Astrocyte (in vitro differentiated cells and primary cell): ENCODE data around the gene PELI1. TPM values are rescaled to one million over a fixed set of nuclear protein-coding genes. Genes with fewer than 3 reads are reported as not detected.

Source experiments
- DNase-seq: peaks from one replicate; pipeline ENCODE4 v3.0.0-alpha.2; 2010; ENCODE audit warnings: low read depth
- FAIRE-seq: peaks from 2 replicates; lab custom pipeline; 2011; peaks lifted over from hg19 to GRCh38; lab: Jason Lieb, UNC
- H2AFZ ChIP-seq: 2 replicates; pipeline ENCODE4 v1.6.0; 2012; ENCODE audit warnings: low read depth, low read length, inconsistent platforms
- H3K27ac ChIP-seq: 2 replicates; pipeline ENCODE4 v1.5.1; 2011; ENCODE audit warnings: low read depth, low read length, inconsistent platforms
- H3K27me3 ChIP-seq: 2 replicates; pipeline ENCODE4 v1.6.0; 2011; ENCODE audit warnings: low read length, inconsistent platforms; ENCODE audit not compliant: insufficient read depth
- H3K36me3 ChIP-seq: 2 replicates; pipeline ENCODE4 v1.5.1; 2011; ENCODE audit warnings: low read length, inconsistent platforms; ENCODE audit not compliant: insufficient read depth
- H3K4me1 ChIP-seq: 2 replicates; pipeline ENCODE4 v1.5.1; 2011; ENCODE audit warnings: low read length, inconsistent platforms; ENCODE audit not compliant: insufficient read depth
- H3K4me2 ChIP-seq: 2 replicates; pipeline ENCODE4 v1.6.0; 2012; ENCODE audit warnings: low read length, inconsistent platforms
- H3K4me3 ChIP-seq: 2 replicates; pipeline ENCODE4 v1.5.1; 2011; ENCODE audit warnings: low read depth, mild to moderate bottlenecking, low read length, inconsistent platforms; ENCODE audit not compliant: insufficient read depth
- H3K79me2 ChIP-seq: 2 replicates; pipeline ENCODE4 v1.6.0; 2012; ENCODE audit warnings: mild to moderate bottlenecking, low read length, inconsistent platforms; ENCODE audit not compliant: insufficient read depth
- H3K9ac ChIP-seq: 2 replicates; pipeline ENCODE4 v1.6.0; 2012; ENCODE audit warnings: mild to moderate bottlenecking, low read length, inconsistent platforms
- H3K9me3 ChIP-seq: 2 replicates; pipeline ENCODE4 v1.5.1; 2012; ENCODE audit warnings: low read depth, mild to moderate bottlenecking, low read length, inconsistent platforms; ENCODE audit not compliant: insufficient read depth
- H4K20me1 ChIP-seq: 2 replicates; pipeline ENCODE4 v1.6.0; 2012; ENCODE audit warnings: low read length, inconsistent platforms; ENCODE audit not compliant: insufficient read depth
- H3K27ac Mint-ChIP-seq: one replicate; pipeline ENCODE4 v1.8.0; 2021; ENCODE audit warnings: mild to moderate bottlenecking, mixed read lengths; ENCODE audit not compliant: unreplicated experiment
- H3K27me3 Mint-ChIP-seq: one replicate; pipeline ENCODE4 v1.8.0; 2021; ENCODE audit warnings: low read depth, mixed read lengths; ENCODE audit not compliant: unreplicated experiment
- H3K36me3 Mint-ChIP-seq: one replicate; pipeline ENCODE4 v1.8.0; 2021; ENCODE audit warnings: low read depth, mixed read lengths; ENCODE audit not compliant: unreplicated experiment
- H3K4me1 Mint-ChIP-seq: one replicate; pipeline ENCODE4 v1.8.0; 2021; ENCODE audit warnings: low read depth, mixed read lengths; ENCODE audit not compliant: unreplicated experiment
- H3K4me3 Mint-ChIP-seq: one replicate; pipeline ENCODE4 v1.8.0; 2021; ENCODE audit warnings: mild to moderate bottlenecking, moderate library complexity, mixed read lengths; ENCODE audit not compliant: unreplicated experiment
- H3K9me3 Mint-ChIP-seq: one replicate; pipeline ENCODE4 v1.8.0; 2021; ENCODE audit warnings: mild to moderate bottlenecking, mixed read lengths; ENCODE audit not compliant: unreplicated experiment
- CTCF ChIP-seq: IDR thresholded peaks from 2 replicates; pipeline ENCODE4 v1.5.1; 2011; ENCODE audit warnings: low read depth, mild to moderate bottlenecking, inconsistent platforms, low read length, moderate library complexity; ENCODE audit not compliant: insufficient read depth
- EZH2 ChIP-seq: IDR thresholded peaks from 2 replicates; pipeline ENCODE4 v1.6.1; 2012; ENCODE audit warnings: mild to moderate bottlenecking, low read length, inconsistent platforms; ENCODE audit not compliant: insufficient read depth
- total RNA-seq: library from RNA; stranded (reverse); gene quantifications from 2 replicates; pipeline ENCODE4 v1.2.1, GENCODE V29; 2021

Gene PELI1
- total RNA-seq, 1 donor from 2014 or later = 23.8 TPM

GRCh38 chr2:64063454-64063853, 80.8 kb downstream of the PELI1 start:
- Histone ChIP-seq H3K9me3 (no peaks in the 10 kb centered on the region), H3K9ac (peak overlapping the region; percentile 66), H3K79me2 (no peaks in the 10 kb centered on the region), H3K4me1 (peaks cover 21% of the 10 kb centered on the region), H4K20me1 (no peaks in the 10 kb centered on the region), H3K4me3 (no peak overlapping the region), H3K4me2 (peak overlapping the region; percentile 67), H3K27ac (peak overlapping the region; percentile 85), H3K36me3 (no peaks in the 10 kb centered on the region), H2AFZ (peak overlapping the region; percentile 66), H3K27me3 (no peaks in the 10 kb centered on the region)
- H3K27me3 Mint-ChIP-seq = no peaks in the 10 kb centered on the region
- no peak for DNase-seq
- H3K36me3 Mint-ChIP-seq = no peaks in the 10 kb centered on the region
- FAIRE-seq = no peak
- H3K27ac Mint-ChIP-seq = no peak overlapping the region
- H3K9me3 Mint-ChIP-seq = no peaks in the 10 kb centered on the region
- H3K4me3 Mint-ChIP-seq = no peak overlapping the region
- TF ChIP-seq EZH2 = no peak
- H3K4me1 Mint-ChIP-seq = peaks cover 16% of the 10 kb centered on the region

GRCh38 chr2:64062840-64063239, 81.4 kb downstream of the PELI1 start:
- H3K36me3 ChIP-seq = no peaks in the 10 kb centered on the region
- no peak overlapping the region for H3K4me3 ChIP-seq
- Mint-ChIP-seq H3K9me3 (no peaks in the 10 kb centered on the region), H3K4me3 (no peak overlapping the region), H3K4me1 (peaks cover 16% of the 10 kb centered on the region), H3K36me3 (no peaks in the 10 kb centered on the region), H3K27me3 (no peaks in the 10 kb centered on the region), H3K27ac (no peak overlapping the region)
- no peaks in the 10 kb centered on the region for H3K27me3 ChIP-seq
- DNase-seq (peak; percentile 63), FAIRE-seq (no peak)
- no peak overlapping the region for H3K9ac ChIP-seq
- peaks cover 21% of the 10 kb centered on the region for H3K4me1 ChIP-seq
- no peaks in the 10 kb centered on the region for H3K79me2 ChIP-seq
- no peak for TF ChIP-seq EZH2
- TF ChIP-seq CTCF = no peak
- H2AFZ ChIP-seq = no peak overlapping the region
- no peaks in the 10 kb centered on the region for H3K9me3 ChIP-seq
- peak overlapping the region; percentile 85 for H3K27ac ChIP-seq
- peak overlapping the region; percentile 47 for H3K4me2 ChIP-seq
- H4K20me1 ChIP-seq = no peaks in the 10 kb centered on the region

- no peak for DNase-seq
- no peaks in the 10 kb centered on the region for H3K36me3 Mint-ChIP-seq
- Histone ChIP-seq H3K27ac (no peak overlapping the region), H4K20me1 (no peaks in the 10 kb centered on the region), H3K27me3 (no peaks in the 10 kb centered on the region), H3K36me3 (no peaks in the 10 kb centered on the region), H3K79me2 (no peaks in the 10 kb centered on the region), H2AFZ (no peak overlapping the region), H3K9ac (no peak overlapping the region), H3K4me3 (no peak overlapping the region), H3K9me3 (no peaks in the 10 kb centered on the region), H3K4me2 (no peak overlapping the region), H3K4me1 (peaks cover 17% of the 10 kb centered on the region)
- FAIRE-seq = no peak
- no peak overlapping the region for H3K27ac Mint-ChIP-seq
- TF ChIP-seq EZH2 (no peak), CTCF (no peak)
- no peaks in the 10 kb centered on the region for H3K27me3 Mint-ChIP-seq
- H3K9me3 Mint-ChIP-seq = no peaks in the 10 kb centered on the region
- no peak overlapping the region for H3K4me3 Mint-ChIP-seq
- H3K4me1 Mint-ChIP-seq = peaks cover 9% of the 10 kb centered on the region
These were observed 85.0 kb downstream of the PELI1 start for GRCh38 chr2:64059270-64059669.
